Dermis microvascular lymphatic vessel endothelial cell (primary cell): ENCODE measurements around the gene CBARP. TPM values are rescaled to one million over a fixed set of nuclear protein-coding genes. Genes with fewer than 3 reads are reported as not detected.

Experiments used
- DNase-seq, 2 donors: peaks; one replicate each; pipeline versions ENCODE4 v3.0.0 to v3.0.0-alpha.2; 2010; ENCODE audit warnings: low read depth in 2 of 2
- total RNA-seq: library from RNA; depleted of rRNA; stranded (reverse); fragments of >200 nt; gene quantifications from 2 replicates; pipeline ENCODE4 v1.2.1, GENCODE V29; 2014

The CBARP gene
- total RNA-seq, 1 donor from 2014 or later: 0.64 TPM

DNA sequence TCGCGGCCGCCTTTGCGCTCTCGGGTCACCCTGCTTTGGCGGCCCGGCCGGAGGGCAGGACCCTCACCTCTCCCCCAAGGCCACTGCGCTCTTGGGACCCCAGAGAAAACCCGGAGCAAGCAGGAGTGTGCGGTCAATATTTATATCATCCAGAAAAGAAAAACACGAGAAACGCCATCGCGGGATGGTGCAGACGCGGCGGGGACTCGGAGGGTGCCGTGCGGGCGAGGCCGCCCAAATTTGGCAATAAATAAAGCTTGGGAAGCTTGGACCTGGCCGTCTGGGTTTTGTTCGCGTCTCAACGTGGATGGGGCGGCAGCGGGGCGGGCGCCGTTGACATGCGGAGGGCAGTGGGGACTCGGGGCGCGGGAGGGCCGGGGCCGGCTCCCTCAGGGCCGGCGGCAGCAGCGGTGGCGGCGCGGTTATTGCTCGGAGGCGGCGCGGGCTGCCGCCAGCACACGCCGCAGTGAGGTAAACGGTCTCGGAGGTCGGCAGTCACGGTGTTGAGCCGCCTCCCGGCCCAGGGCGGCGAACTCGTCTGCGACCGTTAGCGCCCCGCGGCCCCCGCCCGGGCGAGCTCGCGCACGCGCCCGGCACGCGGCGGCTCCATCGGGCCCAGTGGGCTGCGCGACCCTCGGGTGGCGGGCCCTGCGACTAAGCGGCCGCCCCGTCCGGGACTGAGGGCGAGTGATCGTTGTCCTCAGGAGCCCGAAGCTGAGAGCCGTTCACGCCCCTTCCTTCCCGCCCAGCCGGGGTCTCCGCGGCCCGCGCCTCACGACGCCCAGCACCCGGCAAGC is 9.4 kb downstream of the CBARP start:
- DNase-seq: no peak

DNA sequence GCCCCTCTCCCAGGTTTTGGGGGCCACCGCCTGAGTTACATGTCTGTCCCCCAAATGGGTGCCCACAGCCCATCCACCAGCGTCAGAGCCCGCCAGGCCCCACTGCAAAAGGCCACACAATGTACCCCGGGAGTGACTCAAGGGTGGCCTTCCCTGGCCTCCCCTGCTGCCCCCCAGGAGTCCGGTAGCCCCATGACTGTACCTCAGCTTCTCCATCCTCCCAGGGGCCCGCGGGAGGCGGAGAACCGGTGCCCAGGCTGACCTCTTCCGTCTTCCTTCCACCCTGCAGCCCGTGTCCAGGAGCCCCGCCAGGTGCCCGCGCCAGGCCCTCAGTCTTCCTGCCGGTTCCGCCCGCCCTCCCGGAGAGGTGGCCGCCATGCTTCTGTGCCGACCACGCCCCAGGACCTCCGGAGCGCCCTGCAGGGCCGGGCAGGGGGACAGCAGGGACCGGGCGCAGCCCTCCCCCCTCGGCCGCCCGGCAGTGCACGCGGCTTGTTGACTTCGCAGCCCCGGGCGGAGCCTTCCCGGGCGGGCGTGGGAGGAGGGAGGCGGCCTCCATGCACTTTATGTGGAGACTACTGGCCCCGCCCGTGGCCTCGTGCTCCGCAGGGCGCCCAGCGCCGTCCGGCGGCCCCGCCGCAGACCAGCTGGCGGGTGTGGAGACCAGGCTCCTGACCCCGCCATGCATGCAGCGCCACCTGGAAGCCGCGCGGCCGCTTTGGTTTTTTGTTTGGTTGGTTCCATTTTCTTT is 10.3 kb downstream of the CBARP start:
- no peak for DNase-seq

DNA sequence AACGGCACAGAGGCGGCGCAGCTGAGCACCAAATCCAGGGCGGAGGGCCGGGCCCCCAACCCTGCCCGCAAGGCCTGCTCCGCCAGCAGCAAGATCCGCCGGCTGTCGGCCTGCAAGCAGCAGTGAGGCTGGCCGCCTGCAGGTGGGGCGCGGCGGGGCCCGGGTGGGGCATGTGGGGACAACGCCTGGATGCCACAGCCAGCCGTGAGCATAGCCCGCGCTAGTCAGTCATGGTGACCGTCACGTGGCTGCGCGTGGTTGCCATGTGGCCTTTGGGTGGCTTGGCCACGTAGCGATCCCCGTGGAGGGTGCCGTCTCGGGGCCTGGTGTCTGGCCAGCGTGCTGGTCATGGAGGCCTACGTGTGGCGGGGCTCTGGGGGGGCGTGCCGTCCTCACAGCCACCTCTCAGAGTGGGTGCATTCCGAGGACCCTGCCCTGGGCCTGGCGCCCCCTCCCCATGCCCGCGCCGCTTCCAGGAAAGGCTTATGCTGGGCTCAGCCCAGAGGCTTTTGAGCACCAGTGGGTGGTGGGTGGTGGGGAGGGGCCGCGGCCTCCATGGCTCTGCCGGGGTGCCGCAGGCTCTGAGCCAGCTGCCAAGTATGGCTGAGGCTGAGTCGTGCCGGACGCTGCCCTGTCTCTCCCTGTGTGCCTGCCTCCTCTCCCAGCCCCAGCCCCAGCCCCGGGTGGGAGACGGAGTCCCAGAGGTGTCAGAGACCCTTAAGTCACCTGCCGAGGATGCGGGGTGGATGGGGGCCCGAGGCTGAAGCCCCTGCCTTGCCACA is 11.1 kb downstream of the CBARP start:
- no peak for DNase-seq

DNA sequence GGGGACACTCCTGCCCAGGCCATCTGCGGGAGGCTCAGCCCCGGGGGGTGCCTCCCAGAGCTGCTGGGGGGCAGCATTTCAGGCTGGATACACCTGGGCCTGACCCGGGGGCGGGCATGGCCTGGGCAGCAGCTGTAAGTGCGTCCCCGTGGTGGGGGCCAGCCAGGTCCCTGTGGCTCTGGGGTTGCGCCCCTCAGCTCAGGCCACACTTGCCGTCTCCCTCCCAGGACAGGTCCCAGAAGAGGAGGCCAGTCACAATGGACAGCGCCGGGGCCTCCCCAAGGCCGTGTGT is 11.6 kb downstream of the CBARP start:
- DNase-seq: no peak

DNA sequence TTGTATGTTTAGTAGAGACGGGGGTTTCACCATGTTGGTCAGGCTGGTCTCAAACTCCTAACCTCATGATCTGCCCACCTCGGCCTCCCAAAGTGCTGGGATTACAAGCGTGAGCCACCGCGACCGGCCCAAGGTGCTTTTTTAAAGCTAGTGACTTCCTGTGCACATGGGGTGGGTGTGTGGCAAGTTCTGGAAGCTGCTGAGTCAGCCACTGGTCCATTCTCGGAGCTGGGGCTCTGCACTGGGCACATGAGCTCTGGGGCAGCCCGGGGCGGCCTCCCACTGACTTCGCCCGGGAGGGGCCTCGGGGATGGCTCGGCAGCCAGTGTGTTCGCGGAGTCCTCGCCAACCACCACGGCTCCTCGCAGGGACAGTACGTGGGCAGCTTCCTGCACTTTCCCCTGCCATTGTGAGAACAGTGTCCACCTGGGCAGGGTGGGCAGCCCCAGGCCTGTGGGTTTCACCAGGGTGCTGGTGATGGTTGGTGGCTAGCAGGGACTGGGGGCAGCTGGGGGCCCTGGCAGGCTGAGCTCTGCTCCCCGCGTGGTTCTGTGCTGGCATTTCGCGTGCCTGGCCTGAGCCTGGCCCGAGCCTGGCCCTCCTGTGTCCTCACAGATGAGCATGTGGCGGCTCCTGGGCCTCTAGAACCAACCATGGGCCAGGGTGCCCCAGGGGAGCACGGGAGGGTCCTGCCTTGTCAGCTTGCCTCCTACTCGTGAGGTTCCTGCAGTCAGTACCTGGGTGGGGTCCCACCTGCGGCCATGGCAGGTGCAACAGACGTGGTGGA is 12.2 kb downstream of the CBARP start:
- DNase-seq: no peak

DNA sequence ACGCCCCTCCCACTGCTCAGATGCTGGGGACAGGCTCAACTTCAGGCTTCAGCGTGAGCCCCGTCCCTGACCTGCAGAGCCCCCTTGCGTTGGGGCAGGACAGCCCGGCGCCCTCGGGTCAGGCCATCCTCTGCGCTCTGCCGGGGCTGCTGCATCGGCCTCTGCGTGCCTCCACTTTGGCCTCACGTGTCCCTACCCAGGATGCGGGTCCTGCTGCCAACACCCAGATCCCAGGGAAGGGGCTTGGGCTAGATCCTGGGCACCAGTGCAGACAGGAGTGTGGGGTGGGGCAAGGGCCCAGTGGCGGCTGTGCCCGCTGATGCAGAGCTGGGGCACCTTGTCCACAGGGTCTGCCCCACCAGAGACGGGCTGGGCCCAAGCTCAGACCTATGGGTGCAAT is 13.0 kb downstream of the CBARP start:
- no peak for DNase-seq

DNA sequence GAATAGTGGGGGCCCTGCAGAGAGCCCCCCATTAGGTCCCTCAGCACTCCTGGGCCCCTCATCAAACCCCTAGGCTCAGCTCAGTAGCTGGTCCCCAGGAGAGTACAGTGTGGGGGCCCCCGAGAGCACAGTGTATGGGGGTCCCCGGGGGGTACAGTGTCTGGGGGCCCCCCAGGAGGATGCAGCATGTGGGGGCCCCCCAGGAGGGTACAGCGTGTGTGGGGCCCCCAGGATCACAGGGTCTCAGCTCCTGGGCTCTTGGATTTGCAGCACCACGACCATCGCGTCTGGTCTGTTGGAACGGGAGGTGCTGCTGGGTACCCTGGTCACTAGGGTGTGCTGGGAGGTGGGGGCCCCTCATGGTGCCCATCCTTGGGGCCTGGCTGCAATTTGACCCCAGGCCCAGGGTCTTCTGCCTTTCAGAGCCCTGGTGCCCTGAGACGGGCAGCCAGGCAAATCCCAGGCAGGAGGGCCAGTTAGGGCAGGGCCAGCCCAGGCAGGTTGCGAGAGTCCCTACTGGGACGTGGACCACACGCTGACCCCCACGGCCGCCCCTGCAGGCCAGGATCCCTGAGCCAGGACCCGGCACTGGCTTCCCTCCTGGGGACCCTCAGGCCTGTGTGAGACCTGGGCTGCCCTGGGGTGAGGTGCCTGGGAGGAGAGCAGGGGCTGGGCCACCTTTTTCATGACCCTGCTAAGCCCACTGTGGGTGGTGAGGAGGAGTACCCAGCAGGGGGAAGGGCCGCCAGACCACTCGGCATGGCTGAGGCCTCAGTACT is 13.6 kb downstream of the CBARP start:
- DNase-seq: no peak

DNA sequence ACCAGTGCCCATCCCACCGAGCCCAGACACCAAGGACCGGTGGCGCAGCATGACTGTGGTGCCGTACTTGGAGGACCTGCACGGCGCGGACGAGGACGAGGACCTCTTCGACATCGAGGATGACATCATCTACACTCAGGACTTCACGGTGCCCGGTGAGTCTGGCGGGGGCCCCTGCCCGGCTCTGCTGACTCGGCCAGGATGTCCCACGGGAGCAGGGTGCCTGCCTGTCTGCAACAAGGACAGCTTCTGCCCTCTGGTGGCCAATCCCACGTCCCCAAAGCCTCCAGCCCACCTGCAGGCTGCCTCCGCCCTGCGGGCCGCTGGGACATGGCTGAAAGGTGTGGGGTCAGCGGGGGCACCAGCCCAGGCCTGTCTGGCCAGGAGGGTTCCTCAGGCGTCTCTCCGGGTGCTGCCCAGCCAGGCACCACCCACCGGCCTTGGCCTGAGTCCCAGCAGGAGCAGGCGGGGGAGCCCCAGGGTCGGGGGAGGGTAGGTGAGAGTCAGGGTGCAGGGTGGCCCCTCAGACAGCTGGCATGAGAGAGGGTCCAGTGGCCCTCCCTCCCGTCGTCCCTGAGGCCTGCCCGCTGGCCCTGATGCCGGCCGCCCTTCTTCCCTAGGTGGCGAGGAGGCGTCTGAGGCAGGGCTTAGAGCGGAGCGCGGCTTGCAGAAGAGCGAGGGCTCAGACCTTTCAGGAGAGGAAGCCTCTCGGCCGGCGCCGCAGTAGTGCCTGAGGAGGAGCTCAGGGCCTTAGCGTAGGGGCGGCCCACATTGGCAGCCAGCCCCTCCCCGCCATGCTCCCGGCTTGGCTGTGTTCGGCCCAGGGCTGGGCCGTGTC is 14.6 kb downstream of the CBARP start:
- peak in 1 of 2 donors; percentile 64 for DNase-seq

DNA sequence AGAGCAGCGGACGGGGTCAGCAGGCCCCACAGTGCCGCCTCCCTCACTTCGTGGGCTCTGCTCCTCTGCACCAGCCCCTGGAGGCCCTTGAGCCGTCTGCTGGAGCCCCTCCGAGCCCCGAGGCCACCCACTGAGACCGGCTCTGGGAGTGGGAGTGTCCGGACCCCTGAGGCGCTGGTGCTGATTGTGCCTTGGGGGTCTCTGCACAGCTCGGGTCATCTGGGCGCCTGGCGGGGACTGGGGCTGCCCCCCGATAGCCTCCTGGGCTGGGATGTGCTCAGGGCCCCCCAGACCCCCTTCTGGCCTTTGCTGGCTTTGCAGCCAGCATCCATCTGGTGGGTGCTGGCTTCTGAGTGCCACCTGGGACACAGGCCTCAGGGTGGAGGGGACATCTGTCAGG is 15.4 kb downstream of the CBARP start:
- no peak for DNase-seq

DNA sequence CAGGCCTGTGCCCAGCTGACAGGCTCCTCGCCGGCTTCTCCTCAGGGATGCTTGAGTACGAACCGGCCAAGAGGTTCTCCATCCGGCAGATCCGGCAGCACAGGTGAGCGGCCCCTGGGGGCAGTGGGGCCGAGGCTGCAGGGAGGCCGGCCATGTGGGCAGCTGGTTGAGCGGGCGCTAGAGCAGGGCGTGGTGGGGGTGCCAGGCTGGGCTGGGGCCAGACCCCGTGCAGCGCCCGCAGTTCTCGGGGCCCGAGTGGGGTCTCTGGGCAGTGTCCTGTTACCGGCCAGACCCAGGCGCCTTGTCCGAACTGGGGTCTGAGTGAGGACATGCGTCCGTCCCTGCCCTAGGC is 15.9 kb downstream of the CBARP start:
- DNase-seq: no peak

DNA sequence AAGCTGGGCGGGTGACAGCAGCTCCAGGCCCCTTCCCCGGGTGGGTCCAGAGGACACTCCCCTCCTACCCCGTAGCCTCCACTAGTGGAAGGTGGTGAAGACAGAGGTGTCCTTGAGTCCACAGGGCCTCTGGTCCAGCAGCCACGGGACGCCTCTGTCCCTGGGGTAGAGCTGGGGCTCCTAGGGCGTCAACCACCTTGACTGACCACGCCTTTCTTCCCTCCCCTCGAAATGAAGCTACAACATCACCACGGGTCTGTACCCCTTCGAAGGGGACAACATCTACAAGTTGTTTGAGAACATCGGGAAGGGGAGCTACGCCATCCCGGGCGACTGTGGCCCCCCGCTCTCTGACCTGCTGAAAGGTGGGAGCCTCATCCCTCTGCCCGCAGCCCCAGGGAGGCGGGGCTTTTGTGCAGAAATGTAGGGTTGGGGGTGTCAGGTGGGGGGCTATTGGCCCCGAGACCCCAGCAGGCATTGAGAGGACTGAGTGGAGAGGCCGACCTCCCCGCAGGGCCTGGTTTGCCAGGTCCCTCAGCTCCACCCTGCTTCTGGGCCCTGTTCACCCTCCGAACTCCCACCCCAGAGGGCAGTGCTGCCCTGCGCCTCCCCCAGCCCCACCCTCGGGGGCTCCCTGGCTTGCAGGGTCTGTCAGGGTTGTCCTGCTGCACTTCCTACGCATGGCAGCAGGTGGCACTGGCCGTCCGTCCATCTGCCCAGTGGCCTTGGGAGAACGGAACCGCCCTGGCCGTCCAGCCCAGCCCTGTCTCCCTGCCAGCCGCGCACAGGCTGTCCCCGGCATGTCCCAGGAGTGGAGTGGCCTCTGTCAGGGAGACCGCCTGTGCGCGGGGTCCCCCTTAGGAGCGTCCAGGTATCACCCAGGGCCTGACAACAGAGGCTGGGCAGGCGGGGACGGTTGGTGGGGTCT is 16.6 kb downstream of the CBARP start:
- DNase-seq: peak; percentile 49 to 75

DNA sequence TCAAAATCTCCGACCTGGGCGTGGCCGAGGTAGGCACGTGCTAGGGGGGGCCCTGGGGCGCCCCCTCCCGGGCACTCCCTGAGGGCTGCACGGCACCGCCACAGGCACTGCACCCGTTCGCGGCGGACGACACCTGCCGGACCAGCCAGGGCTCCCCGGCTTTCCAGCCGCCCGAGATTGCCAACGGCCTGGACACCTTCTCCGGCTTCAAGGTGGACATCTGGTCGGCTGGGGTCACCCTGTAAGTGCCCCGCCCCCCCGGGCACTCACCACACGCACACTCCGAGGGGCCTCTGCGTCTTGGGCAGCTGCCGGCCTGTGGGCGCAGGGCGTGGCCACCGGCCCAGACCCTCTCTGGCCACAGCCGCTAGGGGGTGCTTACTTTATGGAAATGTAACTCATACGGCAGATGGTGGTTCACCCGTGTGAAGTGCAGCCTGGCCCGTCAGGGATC is 17.3 kb downstream of the CBARP start:
- DNase-seq: no peak

DNA sequence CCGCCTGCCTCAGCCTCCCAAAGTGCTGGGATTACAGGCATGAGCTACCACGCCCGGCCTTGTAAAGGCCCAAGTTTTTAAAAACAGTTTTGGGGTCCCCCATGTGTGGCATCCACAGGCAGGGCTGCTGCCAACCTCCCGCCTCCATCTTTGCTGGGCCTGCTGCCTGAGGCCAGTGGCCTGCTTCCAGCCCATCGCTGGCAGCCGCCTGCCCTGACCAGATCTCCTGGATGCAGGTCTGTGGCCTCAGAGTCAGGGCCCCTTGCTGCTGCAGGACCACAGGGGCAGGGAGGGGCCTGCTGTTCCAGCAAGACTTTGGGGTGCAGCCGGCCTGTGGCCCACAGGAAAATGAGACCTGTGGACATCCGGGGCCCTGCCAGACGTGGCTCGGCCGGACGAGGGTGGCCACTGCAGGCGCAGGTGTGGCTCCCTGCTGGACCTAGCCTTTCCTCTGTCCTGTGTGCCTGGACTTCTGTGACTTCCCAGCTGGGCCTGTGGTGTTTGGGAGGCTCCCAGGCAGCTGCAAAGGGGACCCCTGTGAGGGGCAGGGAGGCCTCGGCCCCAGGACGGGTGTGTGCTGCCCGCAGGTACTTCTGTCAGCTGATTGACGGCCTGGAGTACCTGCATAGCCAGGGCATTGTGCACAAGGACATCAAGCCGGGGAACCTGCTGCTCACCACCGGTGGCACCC is 17.9 kb downstream of the CBARP start:
- no peak for DNase-seq

DNA sequence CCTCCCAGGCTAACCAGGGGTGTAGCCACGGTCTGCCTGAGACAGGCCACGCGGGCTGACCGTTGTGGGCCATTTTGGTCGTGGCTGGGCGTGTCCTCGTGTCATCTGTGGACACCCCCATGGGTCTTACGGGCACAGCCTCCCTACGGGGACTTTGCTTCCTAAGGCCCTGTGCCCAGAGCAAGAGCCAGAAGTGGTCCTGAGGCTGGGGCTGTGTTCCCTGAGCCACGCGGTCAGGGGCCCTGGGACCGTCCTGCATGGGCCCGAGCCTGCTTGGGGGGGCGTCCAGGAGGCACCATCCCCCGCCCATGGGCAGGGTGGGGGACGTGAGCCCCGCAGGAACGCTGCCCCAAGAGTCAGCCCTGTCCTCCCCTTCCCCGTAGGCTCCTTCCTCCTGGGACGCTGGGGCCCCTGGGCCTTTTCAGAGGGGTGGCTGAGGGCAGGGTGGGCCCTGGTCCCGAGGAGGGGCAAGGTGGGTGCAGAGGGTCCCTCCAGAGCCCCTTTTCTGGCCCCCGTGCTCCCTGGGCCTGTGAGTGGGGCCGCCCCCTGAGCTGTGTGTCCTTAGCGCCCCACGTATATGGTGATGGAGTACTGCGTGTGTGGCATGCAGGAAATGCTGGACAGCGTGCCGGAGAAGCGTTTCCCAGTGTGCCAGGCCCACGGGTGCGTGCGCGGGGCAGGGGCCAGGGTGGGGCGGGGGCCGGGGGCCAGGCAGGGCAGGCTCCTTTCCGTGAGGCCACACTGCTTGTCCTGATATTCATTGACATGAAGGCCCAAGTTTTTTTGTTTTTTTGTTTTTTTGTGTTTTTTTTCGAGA is 18.8 kb downstream of the CBARP start:
- DNase-seq: no peak

DNA sequence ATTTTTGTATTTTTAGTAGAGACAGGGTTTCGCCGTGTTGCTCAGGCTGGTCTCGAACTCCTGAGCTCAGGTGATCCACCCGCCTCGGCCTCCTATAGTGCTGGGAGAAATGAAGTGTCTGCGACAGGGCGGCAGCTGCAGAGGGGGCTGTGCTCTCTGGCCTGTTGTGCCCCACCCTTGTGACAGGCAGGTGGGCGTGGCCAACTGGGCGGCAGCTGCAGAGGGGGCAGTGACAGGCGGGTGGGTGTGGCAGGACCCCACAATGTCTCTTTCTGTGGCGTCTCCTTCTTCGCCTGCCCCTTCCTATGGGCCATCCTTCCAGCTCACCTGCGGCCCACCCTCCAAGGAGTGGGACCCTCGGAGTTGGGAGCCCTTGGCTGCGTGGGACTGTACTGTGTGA is 20.4 kb downstream of the CBARP start:
- DNase-seq: no peak

DNA sequence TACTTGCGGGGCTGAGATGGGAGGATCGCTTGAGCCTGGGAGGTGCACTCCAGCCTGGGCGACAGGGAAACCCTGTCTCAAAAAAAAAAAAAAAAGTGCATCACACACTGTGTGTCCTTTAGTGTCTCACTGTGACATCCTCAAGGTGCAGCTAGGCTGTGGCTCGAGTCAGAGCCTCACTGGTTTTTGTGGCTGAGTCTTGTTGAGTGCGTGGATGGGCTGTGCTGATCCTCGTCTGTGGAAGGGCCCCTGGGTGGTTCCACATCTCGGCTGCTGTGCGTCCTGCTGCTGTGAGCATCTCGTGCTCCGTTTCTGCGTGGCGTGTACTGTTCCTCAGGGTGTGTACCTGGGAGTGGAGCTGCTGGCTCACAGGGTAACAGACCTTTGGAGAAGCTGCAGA is 21.0 kb downstream of the CBARP start:
- DNase-seq: no peak
